Measurements from ENCODE around the gene FSTL4. TPM values are rescaled to one million over a fixed set of nuclear protein-coding genes. Genes with fewer than 3 reads are reported as not detected.

Gene FSTL4
- total RNA-seq, 2 donors from 2014 or later: 4.5 to 10.1 TPM

- DNase-seq (ENCODE audit: low spot score): no peak
- intact Hi-C loops (cut with DNase I): no loop called here
- 65% methylated on average over 2 of the region's 2 CpGs for WGBS
Observed at GRCh38 chr5:133642153-133642722, 29.9 kb upstream of the FSTL4 start.

GRCh38 chr5:133641683-133642082, 29.3 kb upstream of the FSTL4 start:
- H3K4me1 ChIP-seq (replicated peaks): no peaks in the 10 kb centered on the region
- no peak for DNase-seq (ENCODE audit: low spot score)
- H3K27me3 ChIP-seq (replicated peaks; ENCODE audit: insufficient read depth): no peaks in the 10 kb centered on the region
- H3K36me3 ChIP-seq: no peaks in the 10 kb centered on the region
- no peak overlapping the region for H3K4me3 ChIP-seq
- H3K27ac ChIP-seq: no peak overlapping the region
- TF ChIP-seq POLR2A (IDR thresholded peaks at IDR 0.05): no peak
- TF ChIP-seq CTCF (IDR thresholded peaks at IDR 0.05): no peak
- intact Hi-C loops (cut with DNase I): no loop called here
- H3K9me3 ChIP-seq: no peaks in the 10 kb centered on the region

More at GRCh38 chr5:133642153-133642722, 29.9 kb upstream of the FSTL4 start:
- no peaks in the 10 kb centered on the region for H3K9me3 ChIP-seq
- H3K36me3 ChIP-seq: no peaks in the 10 kb centered on the region
- H3K4me3 ChIP-seq: no peak overlapping the region
- H3K27ac ChIP-seq: no peak overlapping the region
- H3K27me3 ChIP-seq (replicated peaks; ENCODE audit: insufficient read depth): no peaks in the 10 kb centered on the region
- H3K4me1 ChIP-seq (replicated peaks): no peaks in the 10 kb centered on the region
- no peak for TF ChIP-seq POLR2AphosphoS5 (IDR thresholded peaks at IDR 0.05)
- no peak for TF ChIP-seq POLR2A (IDR thresholded peaks at IDR 0.05)

GRCh38 chr5:133639850-133640528, 27.6 kb upstream of the FSTL4 start:
- no peak overlapping the region for H3K4me3 ChIP-seq

GRCh38 chr5:133638436-133638835, 26.1 kb upstream of the FSTL4 start:
- no peak overlapping the region for H3K4me3 ChIP-seq
- no peaks in the 10 kb centered on the region for H3K36me3 ChIP-seq
- H3K27me3 ChIP-seq (replicated peaks; ENCODE audit: insufficient read depth): no peaks in the 10 kb centered on the region
- intact Hi-C loops (cut with DNase I): no loop called here
- H3K27ac ChIP-seq: no peak overlapping the region
- no peak for TF ChIP-seq POLR2A (IDR thresholded peaks at IDR 0.05)
- TF ChIP-seq CTCF (IDR thresholded peaks at IDR 0.05): no peak
- TF ChIP-seq POLR2AphosphoS5 (IDR thresholded peaks at IDR 0.05): no peak
- H3K4me1 ChIP-seq (replicated peaks): no peaks in the 10 kb centered on the region
- H3K9me3 ChIP-seq: no peaks in the 10 kb centered on the region
- 58% methylated on average over 4 of the region's 4 CpGs for WGBS
- no peak for DNase-seq (ENCODE audit: low spot score)

More at GRCh38 chr5:133639850-133640528, 27.6 kb upstream of the FSTL4 start:
- intact Hi-C loops (cut with DNase I): no loop called here
- 50% methylated on average over 4 of the region's 4 CpGs for WGBS
- no peak for DNase-seq (ENCODE audit: low spot score)
- H3K4me1 ChIP-seq (replicated peaks): no peaks in the 10 kb centered on the region
- no peaks in the 10 kb centered on the region for H3K9me3 ChIP-seq
- no peaks in the 10 kb centered on the region for H3K27me3 ChIP-seq (replicated peaks; ENCODE audit: insufficient read depth)
- TF ChIP-seq CTCF (IDR thresholded peaks at IDR 0.05): no peak
- no peak for TF ChIP-seq POLR2A (IDR thresholded peaks at IDR 0.05)
- TF ChIP-seq POLR2AphosphoS5 (IDR thresholded peaks at IDR 0.05): no peak
- H3K27ac ChIP-seq: no peak overlapping the region
- H3K36me3 ChIP-seq: no peaks in the 10 kb centered on the region

- DNase-seq (ENCODE audit: low spot score): no peak
- no peaks in the 10 kb centered on the region for H3K4me1 ChIP-seq (replicated peaks)
- no peaks in the 10 kb centered on the region for H3K27me3 ChIP-seq (replicated peaks; ENCODE audit: insufficient read depth)
- H3K9me3 ChIP-seq: no peaks in the 10 kb centered on the region
- intact Hi-C loops (cut with DNase I): no loop called here
- TF ChIP-seq CTCF (IDR thresholded peaks at IDR 0.05) (no peak), POLR2AphosphoS5 (IDR thresholded peaks at IDR 0.05) (no peak), POLR2A (IDR thresholded peaks at IDR 0.05) (no peak)
- no peak overlapping the region for H3K27ac ChIP-seq
- H3K4me3 ChIP-seq: no peak overlapping the region
- no peaks in the 10 kb centered on the region for H3K36me3 ChIP-seq
- 40% methylated on average over 2 of the region's 2 CpGs for WGBS
Observed at GRCh38 chr5:133637206-133637605, 24.9 kb upstream of the FSTL4 start.

All from prostate gland (tissue), 2 donors.